ENCODE data around the gene PCDHGB1. TPM values are rescaled to one million over a fixed set of nuclear protein-coding genes. Genes with fewer than 3 reads are reported as not detected.

The PCDHGB1 gene
- total RNA-seq, 1 experiment from 2014 or later = 0.15 TPM

GRCh38 chr5:141322261-141322660, 27.6 kb upstream of the PCDHGB1 start:
- no peak overlapping the region for H3K4me3 ChIP-seq (replicated peaks in 1 of 2; ENCODE audit: low read depth in 1 of 2, low read length in 2 of 2)
- peaks cover 25% of the 10 kb centered on the region for H3K79me2 ChIP-seq (ENCODE audit: insufficient read depth, low read length)
- H3K9ac ChIP-seq (ENCODE audit: low read length) = no peak overlapping the region
- ChIA-PET CTCF (no interaction called here), RAD21 (ENCODE audit: low non-redundant PET in 1 of 2, low total read pairs in 2 of 2, uncharacterized antibody in 2 of 2, unreplicated experiment in 2 of 2) (no interaction called here), POLR2A (no interaction called here)
- peaks cover 19 to 26% of the 10 kb centered on the region in 2 experiments for H3K9me3 ChIP-seq (ENCODE audit: control insufficient read depth in 1 of 2, insufficient read depth in 1 of 2, low read depth in 1 of 2, low read length in 2 of 2)
- ATAC-seq = no peak
- peaks cover 4 to 13% of the 10 kb centered on the region in 2 experiments; a peak in 3 of 4 replicates for H3K4me1 ChIP-seq (ENCODE audit: control insufficient read depth in 1 of 2, insufficient read depth in 2 of 2, low read length in 2 of 2)
- DNase-seq (ENCODE audit: low read depth, low spot score) = no peak
- BruUV-seq (replicated peaks) = no TSS peak
- TF ChIP-seq POLR2AphosphoS5 (IDR thresholded peaks at IDR 0.05; ENCODE audit: low read depth, low read length) (no peak), CEBPB (IDR thresholded peaks at IDR 0.05; ENCODE audit: low read depth) (no peak), SIN3A (IDR thresholded peaks at IDR 0.05; ENCODE audit: low read depth) (no peak), TCF7L2 (IDR thresholded peaks at IDR 0.05; ENCODE audit: borderline replicate concordance, extremely low read depth, insufficient read depth, insufficient read length) (no peak), FOSL1 (IDR thresholded peaks at IDR 0.05; ENCODE audit: low read depth) (no peak), ELF1 (IDR thresholded peaks at IDR 0.05; ENCODE audit: borderline replicate concordance, low read depth) (no peak), SRF (IDR thresholded peaks at IDR 0.05; ENCODE audit: low read depth) (no peak), CBX3 (IDR thresholded peaks at IDR 0.05; ENCODE audit: low read depth) (no peak), EZH2 (IDR thresholded peaks at IDR 0.05) (no peak), ATF3 (IDR thresholded peaks at IDR 0.05) (no peak), EZH2phosphoT487 (IDR thresholded peaks at IDR 0.05; ENCODE audit: borderline replicate concordance) (no peak), REST (IDR thresholded peaks at IDR 0.05; ENCODE audit: low read depth) (no peak), YY1 (IDR thresholded peaks at IDR 0.05; ENCODE audit: extremely low read depth, insufficient replicate concordance, low read depth, low read length) (no peak), SP1 (IDR thresholded peaks at IDR 0.05; ENCODE audit: low read depth) (no peak), EGR1 (IDR thresholded peaks at IDR 0.05; ENCODE audit: low read depth) (no peak), ZNF274 (IDR thresholded peaks at IDR 0.05; ENCODE audit: low read depth, low read length) (no peak), POLR2A (IDR thresholded peaks at IDR 0.05; ENCODE audit: borderline replicate concordance, extremely low read depth, insufficient read depth, insufficient read length) (no peak)
- TF ChIP-seq, protein P1, sequence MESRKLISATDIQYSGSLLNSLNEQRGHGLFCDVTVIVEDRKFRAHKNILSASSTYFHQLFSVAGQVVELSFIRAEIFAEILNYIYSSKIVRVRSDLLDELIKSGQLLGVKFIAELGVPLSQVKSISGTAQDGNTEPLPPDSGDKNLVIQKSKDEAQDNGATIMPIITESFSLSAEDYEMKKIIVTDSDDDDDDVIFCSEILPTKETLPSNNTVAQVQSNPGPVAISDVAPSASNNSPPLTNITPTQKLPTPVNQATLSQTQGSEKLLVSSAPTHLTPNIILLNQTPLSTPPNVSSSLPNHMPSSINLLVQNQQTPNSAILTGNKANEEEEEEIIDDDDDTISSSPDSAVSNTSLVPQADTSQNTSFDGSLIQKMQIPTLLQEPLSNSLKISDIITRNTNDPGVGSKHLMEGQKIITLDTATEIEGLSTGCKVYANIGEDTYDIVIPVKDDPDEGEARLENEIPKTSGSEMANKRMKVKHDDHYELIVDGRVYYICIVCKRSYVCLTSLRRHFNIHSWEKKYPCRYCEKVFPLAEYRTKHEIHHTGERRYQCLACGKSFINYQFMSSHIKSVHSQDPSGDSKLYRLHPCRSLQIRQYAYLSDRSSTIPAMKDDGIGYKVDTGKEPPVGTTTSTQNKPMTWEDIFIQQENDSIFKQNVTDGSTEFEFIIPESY (IDR thresholded peaks at IDR 0.05; ENCODE audit: extremely low read depth, insufficient replicate concordance, low read length) = no peak
- TF ChIP-seq, protein P2, sequence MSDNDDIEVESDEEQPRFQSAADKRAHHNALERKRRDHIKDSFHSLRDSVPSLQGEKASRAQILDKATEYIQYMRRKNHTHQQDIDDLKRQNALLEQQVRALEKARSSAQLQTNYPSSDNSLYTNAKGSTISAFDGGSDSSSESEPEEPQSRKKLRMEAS (IDR thresholded peaks at IDR 0.05) = no peak
- peaks cover 2 to 19% of the 10 kb centered on the region in 2 experiments; a peak in 2 of 4 replicates for H3K36me3 ChIP-seq (ENCODE audit: control insufficient read depth in 1 of 2, insufficient read depth in 2 of 2, low read length in 2 of 2)
- H4K20me1 ChIP-seq (ENCODE audit: insufficient read depth) = no peaks in the 10 kb centered on the region
- H3K4me2 ChIP-seq (ENCODE audit: low read length) = no peak overlapping the region
- no peaks in the 10 kb centered on the region for H3K9me2 ChIP-seq (ENCODE audit: insufficient read depth)
- H2AFZ ChIP-seq (ENCODE audit: low read depth, low read length, poor library complexity, severe bottlenecking) = no peak overlapping the region
- no peaks in the 10 kb centered on the region for H3K27me3 ChIP-seq (ENCODE audit: insufficient read depth, low read length)
- H3K27ac ChIP-seq (ENCODE audit: low read depth, low read length) = no peak overlapping the region
- intact Hi-C loops (cut with micrococcal nuclease) = no loop called here
